Ascending aorta (tissue), 2 donors: Measurements from ENCODE around the gene UNCX. TPM values are rescaled to one million over a fixed set of nuclear protein-coding genes. Genes with fewer than 3 reads are reported as not detected.

Source experiments
- DNase-seq, 2 donors: peaks; one replicate each; pipeline ENCODE4 v3.0.0-alpha.2; 2019; ENCODE audit warnings: low spot score in 2 of 2
- H3K27ac ChIP-seq, 2 donors: fragments of 200-600 bp; sonication (generic); one replicate each; pipeline ENCODE4 v1.5.1; 2016 to 2017; ENCODE audit warnings: mild to moderate bottlenecking in 1 of 2
- H3K27me3 ChIP-seq: fragments of 200-600 bp; sonication (generic); one replicate; pipeline ENCODE4 v1.5.1; 2017
- H3K36me3 ChIP-seq, 2 donors: fragments of 200-600 bp; sonication (generic); one replicate each; pipeline ENCODE4 v1.5.1; 2016
- H3K4me1 ChIP-seq, 2 donors: fragments of 200-600 bp; sonication (generic); one replicate each; pipeline ENCODE4 v1.5.1; 2016 to 2017; ENCODE audit warnings: mild to moderate bottlenecking in 1 of 2
- H3K4me3 ChIP-seq, 2 donors: fragments of 200-600 bp; sonication (generic); one replicate each; pipeline ENCODE4 v1.5.1; 2016 to 2017; ENCODE audit warnings: mild to moderate bottlenecking in 1 of 2
- H3K9me3 ChIP-seq, 2 donors: fragments of 200-600 bp; sonication (generic); one replicate each; pipeline ENCODE4 v1.5.1; 2016
- intact Hi-C: fragments of 100-400 bp; cut with DNase I; formaldehyde crosslinking; loops from one replicate; pipeline ENCODE4 v1.15.1; 2023
- total RNA-seq: library from RNA; depleted of rRNA; stranded (reverse); fragments of >200 nt; gene quantifications from one replicate; pipeline ENCODE4 v1.1.0, GENCODE V29; 2016
- TF ChIP-seq, protein P1 (sequence below), 3 experiments: fragments of 200-600 bp in 2 of 3; fragments of 450-650 bp in 1 of 3; sonication (generic) in 2 of 3; IDR thresholded peaks; one replicate each; pipeline ENCODE4 v1.5.1; 2016 to 2019; ENCODE audit warnings: antibody characterized with exemption in 3 of 3, mild to moderate bottlenecking in 1 of 3, moderate library complexity in 1 of 3

Gene UNCX
- total RNA-seq, 1 donor from 2014 or later = not detected

- no peak overlapping the region for H3K27ac ChIP-seq
- H3K36me3 ChIP-seq = no peaks in the 10 kb centered on the region
- peaks cover 17% of the 10 kb centered on the region for H3K27me3 ChIP-seq
- no peaks in the 10 kb centered on the region for H3K9me3 ChIP-seq
- intact Hi-C loops = no loop called here
- TF ChIP-seq, protein P1, sequence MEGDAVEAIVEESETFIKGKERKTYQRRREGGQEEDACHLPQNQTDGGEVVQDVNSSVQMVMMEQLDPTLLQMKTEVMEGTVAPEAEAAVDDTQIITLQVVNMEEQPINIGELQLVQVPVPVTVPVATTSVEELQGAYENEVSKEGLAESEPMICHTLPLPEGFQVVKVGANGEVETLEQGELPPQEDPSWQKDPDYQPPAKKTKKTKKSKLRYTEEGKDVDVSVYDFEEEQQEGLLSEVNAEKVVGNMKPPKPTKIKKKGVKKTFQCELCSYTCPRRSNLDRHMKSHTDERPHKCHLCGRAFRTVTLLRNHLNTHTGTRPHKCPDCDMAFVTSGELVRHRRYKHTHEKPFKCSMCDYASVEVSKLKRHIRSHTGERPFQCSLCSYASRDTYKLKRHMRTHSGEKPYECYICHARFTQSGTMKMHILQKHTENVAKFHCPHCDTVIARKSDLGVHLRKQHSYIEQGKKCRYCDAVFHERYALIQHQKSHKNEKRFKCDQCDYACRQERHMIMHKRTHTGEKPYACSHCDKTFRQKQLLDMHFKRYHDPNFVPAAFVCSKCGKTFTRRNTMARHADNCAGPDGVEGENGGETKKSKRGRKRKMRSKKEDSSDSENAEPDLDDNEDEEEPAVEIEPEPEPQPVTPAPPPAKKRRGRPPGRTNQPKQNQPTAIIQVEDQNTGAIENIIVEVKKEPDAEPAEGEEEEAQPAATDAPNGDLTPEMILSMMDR (IDR thresholded peaks at IDR 0.05) = no peak
- no peak for DNase-seq
- H3K4me3 ChIP-seq = no peak overlapping the region
- peaks cover 2 to 5% of the 10 kb centered on the region in 2 donors for H3K4me1 ChIP-seq
These were observed 19.9 kb downstream of the UNCX start for GRCh38 chr7:1252540-1253090.

- H3K36me3 ChIP-seq = no peaks in the 10 kb centered on the region
- intact Hi-C loops = no loop called here
- TF ChIP-seq, protein P1 (IDR thresholded peaks at IDR 0.05) = no peak
- H3K4me3 ChIP-seq = no peak overlapping the region
- no peaks in the 10 kb centered on the region for H3K4me1 ChIP-seq
- DNase-seq = no peak
- H3K9me3 ChIP-seq = no peaks in the 10 kb centered on the region
- peaks cover 8% of the 10 kb centered on the region for H3K27me3 ChIP-seq
- H3K27ac ChIP-seq = no peak overlapping the region
These were observed 21.1 kb downstream of the UNCX start for GRCh38 chr7:1253681-1254181.

DNA sequence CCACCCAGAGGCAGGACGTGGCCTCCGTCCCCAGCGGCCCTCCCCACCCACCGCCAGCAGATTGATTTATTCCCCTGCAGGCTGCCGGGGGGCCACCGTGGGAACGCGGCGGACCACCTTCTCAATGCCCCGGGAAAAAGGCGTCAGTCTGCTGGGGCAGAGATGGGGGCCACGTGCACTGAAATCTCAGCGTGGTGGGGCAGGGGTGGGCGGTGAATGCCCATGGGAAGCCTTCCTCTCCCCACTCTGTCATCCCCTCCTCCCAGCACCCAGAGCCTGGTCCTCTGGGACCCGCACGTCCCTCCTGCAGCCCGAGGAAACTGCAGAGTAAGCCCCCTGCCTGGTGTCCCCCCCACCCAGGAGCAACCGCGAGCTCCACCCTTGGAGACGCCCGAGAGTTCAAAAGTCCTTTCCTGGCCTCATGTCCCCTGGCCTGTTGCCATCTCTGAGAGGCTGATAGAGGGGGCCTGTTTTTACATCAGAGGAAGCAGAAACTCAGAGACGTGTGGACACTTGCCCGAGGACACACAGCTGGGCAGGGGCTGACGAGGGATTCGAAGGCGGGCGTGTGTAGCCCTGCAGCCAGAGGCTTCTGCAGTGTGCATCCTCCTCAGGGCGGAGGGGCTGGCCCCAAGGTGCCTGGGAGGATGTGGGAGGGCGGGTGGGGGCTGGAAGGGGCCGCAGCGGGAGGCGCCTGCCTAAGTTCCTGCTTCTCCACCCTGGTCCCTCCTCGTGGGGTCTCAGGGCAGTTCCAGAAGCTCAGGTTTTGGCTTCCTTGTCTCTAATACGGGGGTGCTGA lies 21.8 kb downstream of the UNCX start:
- Histone ChIP-seq H3K27me3 (peaks cover 3% of the 10 kb centered on the region), H3K36me3 (no peaks in the 10 kb centered on the region), H3K4me3 (no peak overlapping the region), H3K4me1 (no peaks in the 10 kb centered on the region), H3K27ac (no peak overlapping the region), H3K9me3 (no peaks in the 10 kb centered on the region)
- TF ChIP-seq, protein P1 (IDR thresholded peaks at IDR 0.05) = no peak
- intact Hi-C loops = no loop called here
- no peak for DNase-seq

DNA sequence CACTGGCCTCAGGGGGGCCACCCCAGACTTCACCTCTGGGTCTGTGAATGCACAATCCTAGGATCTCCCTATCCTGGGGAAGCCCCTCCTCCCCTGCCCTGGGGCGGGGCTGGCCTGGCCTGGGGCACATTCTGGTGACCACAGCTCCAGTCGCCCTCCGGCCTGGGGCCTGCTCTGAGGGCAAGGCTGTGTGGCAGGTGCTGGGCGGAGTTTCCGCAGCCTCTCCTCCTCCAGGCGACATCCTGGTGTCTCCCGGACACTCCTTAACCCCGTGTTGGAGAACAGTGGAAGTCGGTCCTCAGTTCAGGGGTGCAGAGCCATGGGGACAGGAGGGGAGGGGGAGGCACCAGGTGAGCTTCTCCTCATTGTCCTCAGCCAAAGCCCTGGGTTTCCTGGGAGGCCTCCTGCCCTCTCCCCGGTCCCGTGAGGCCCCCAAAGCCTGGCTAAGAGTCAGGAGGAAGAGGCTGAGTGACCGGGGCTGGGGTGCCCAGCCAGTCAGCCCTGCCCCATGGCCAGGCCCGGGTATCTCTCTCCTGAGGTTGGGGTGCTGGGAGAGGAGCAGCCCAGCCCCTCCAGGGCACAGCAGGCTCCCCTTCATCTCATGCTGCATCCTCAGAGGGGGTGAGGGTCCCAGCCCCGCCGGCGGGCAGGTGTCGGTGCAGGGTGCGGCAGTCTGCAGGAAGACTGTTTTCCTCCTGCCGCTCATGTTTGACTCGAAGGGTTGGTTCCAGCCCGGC lies 22.6 kb downstream of the UNCX start:
- TF ChIP-seq, protein P1 (IDR thresholded peaks at IDR 0.05) = no peak
- Histone ChIP-seq H3K27ac (no peak overlapping the region), H3K9me3 (no peaks in the 10 kb centered on the region), H3K4me3 (no peak overlapping the region), H3K36me3 (no peaks in the 10 kb centered on the region), H3K4me1 (no peaks in the 10 kb centered on the region), H3K27me3 (no peaks in the 10 kb centered on the region)
- DNase-seq = no peak
- intact Hi-C loops = no loop called here

- Histone ChIP-seq H3K36me3 (no peaks in the 10 kb centered on the region), H3K27ac (no peak overlapping the region), H3K4me3 (no peak overlapping the region), H3K27me3 (no peaks in the 10 kb centered on the region), H3K4me1 (no peaks in the 10 kb centered on the region), H3K9me3 (no peaks in the 10 kb centered on the region)
- intact Hi-C loops = no loop called here
- TF ChIP-seq, protein P1 (IDR thresholded peaks at IDR 0.05) = no peak
- DNase-seq = no peak
These were observed 23.2 kb downstream of the UNCX start for GRCh38 chr7:1255817-1256340.
